Liver (tissue), 9 donors: ENCODE measurements around the gene ZNF597. TPM values are rescaled to one million over a fixed set of nuclear protein-coding genes. Genes with fewer than 3 reads are reported as not detected.

Experiments used
- DNase-seq: peaks from one replicate; pipeline ENCODE4 v3.0.0-alpha.2; 2017; ENCODE audit warnings: low spot score
- H3K27ac ChIP-seq, 2 donors: one replicate each; pipeline ENCODE4 v1.7.0; 2013; ENCODE audit warnings: inconsistent platforms in 2 of 2, low read length in 2 of 2, control low read depth in 1 of 2, low read depth in 1 of 2, mild to moderate bottlenecking in 1 of 2
- H3K27me3 ChIP-seq, 4 donors: one replicate each; pipeline versions ENCODE4 v1.6.1 to v1.7.0; 2013; ENCODE audit warnings: low read length in 3 of 4, inconsistent platforms in 1 of 4, mild to moderate bottlenecking in 1 of 4, moderate library complexity in 1 of 4; ENCODE audit not compliant: control insufficient read depth in 4 of 4, insufficient read depth in 4 of 4
- H3K36me3 ChIP-seq, 4 donors: one replicate each; pipeline versions ENCODE4 v1.6.1 to v1.7.0; 2013; ENCODE audit warnings: low read length in 3 of 4, mild to moderate bottlenecking in 3 of 4, low read depth in 1 of 4, moderate library complexity in 1 of 4; ENCODE audit not compliant: control insufficient read depth in 4 of 4, insufficient read depth in 3 of 4
- H3K4me1 ChIP-seq, 4 donors: one replicate each; pipeline versions ENCODE4 v1.6.1 to v1.7.0; 2013; ENCODE audit warnings: low read length in 3 of 4, mild to moderate bottlenecking in 3 of 4, moderate library complexity in 1 of 4; ENCODE audit not compliant: control insufficient read depth in 4 of 4, insufficient read depth in 4 of 4
- H3K4me3 ChIP-seq, 3 donors: one replicate each; pipeline versions ENCODE4 v1.6.1 to v1.7.0; 2013; ENCODE audit warnings: low read length in 3 of 3, control low read depth in 1 of 3, low read depth in 1 of 3, mild to moderate bottlenecking in 1 of 3
- H3K9ac ChIP-seq, 2 donors: one replicate each; pipeline ENCODE4 v1.7.0; 2013; ENCODE audit warnings: low read length in 2 of 2, mild to moderate bottlenecking in 2 of 2, moderate library complexity in 2 of 2, control low read depth in 1 of 2, low read depth in 1 of 2
- H3K9me3 ChIP-seq, 4 donors: one replicate each; pipeline versions ENCODE4 v1.6.1 to v1.7.0; 2013; ENCODE audit warnings: low read length in 3 of 4; ENCODE audit not compliant: control insufficient read depth in 4 of 4
- EGR1 ChIP-seq, 2 donors: IDR thresholded peaks; 2 replicates each; pipeline ENCODE4 v1.6.1; 2016 to 2018; ENCODE audit warnings: antibody characterized with exemption in 2 of 2, low read depth in 2 of 2
- FOXA2 ChIP-seq: IDR thresholded peaks from 2 replicates; pipeline ENCODE4 v1.6.1; 2016; ENCODE audit warnings: antibody characterized with exemption
- GABPA ChIP-seq, 2 donors: IDR thresholded peaks in 1 of 2; conservative IDR thresholded peaks in 1 of 2; 2 replicates each; pipeline ENCODE4 v1.6.1; 2016; ENCODE audit warnings: antibody characterized with exemption in 2 of 2, mild to moderate bottlenecking in 1 of 2, moderate library complexity in 1 of 2
- HNF4A ChIP-seq, 2 donors: conservative IDR thresholded peaks; 2 replicates each; pipeline ENCODE4 v1.6.1; 2016; ENCODE audit warnings: antibody characterized with exemption in 2 of 2, mild to moderate bottlenecking in 2 of 2
- HNF4G ChIP-seq: IDR thresholded peaks from 2 replicates; pipeline ENCODE4 v1.6.1; 2016; ENCODE audit warnings: antibody characterized with exemption
- JUND ChIP-seq, 2 donors: IDR thresholded peaks; 2 replicates each; pipeline ENCODE4 v1.6.1; 2016; ENCODE audit warnings: antibody characterized with exemption in 2 of 2
- MAX ChIP-seq: IDR thresholded peaks from 2 replicates; pipeline ENCODE4 v1.6.1; 2016; ENCODE audit warnings: antibody characterized with exemption
- NR2F2 ChIP-seq: IDR thresholded peaks from 2 replicates; pipeline ENCODE4 v1.6.1; 2016; ENCODE audit warnings: antibody characterized with exemption
- RAD21 ChIP-seq, 2 donors: IDR thresholded peaks; 2 replicates each; pipeline ENCODE4 v1.6.1; 2016; ENCODE audit warnings: antibody characterized with exemption in 2 of 2, mild to moderate bottlenecking in 2 of 2
- REST ChIP-seq: IDR thresholded peaks from 2 replicates; pipeline ENCODE4 v1.6.1; 2016; ENCODE audit warnings: antibody characterized with exemption, mild to moderate bottlenecking
- RXRA ChIP-seq, 2 donors: IDR thresholded peaks; 2 replicates each; pipeline ENCODE4 v1.6.1; 2017 to 2018; ENCODE audit warnings: antibody characterized with exemption in 2 of 2, mild to moderate bottlenecking in 1 of 2
- SP1 ChIP-seq: IDR thresholded peaks from 2 replicates; pipeline ENCODE4 v1.6.1; 2018; ENCODE audit warnings: antibody characterized with exemption, mild to moderate bottlenecking
- TAF1 ChIP-seq: conservative IDR thresholded peaks from 2 replicates; pipeline ENCODE4 v1.6.1; 2016; ENCODE audit warnings: antibody characterized with exemption, mild to moderate bottlenecking
- YY1 ChIP-seq: IDR thresholded peaks from 2 replicates; pipeline ENCODE4 v1.6.1; 2016; ENCODE audit warnings: antibody characterized with exemption, mild to moderate bottlenecking
- WGBS: extraction: QIAGEN DNeasy Blood & Tissue Kit; methylation state at CpG from one replicate; pipeline ENCODE4 v1.1.7; 2013; 5-methylcytosine and 5-hydroxymethylcytosine counted together
- polyA plus RNA-seq, 2 donors: library from polyadenylated mRNA; stranded (reverse) in 1 of 2; unstranded in 1 of 2; fragments of 200-250 nt in 1 of 2; fragments of >200 nt in 1 of 2; fragmentation: Nextera tagmentation in 1 of 2; extraction: Ambion mirVana in 1 of 2; gene quantifications; one replicate each; pipeline versions ENCODE4 v1.2.1 to v1.2.3, GENCODE V29; 2013 to 2015
- total RNA-seq, 2 donors: library from RNA; depleted of rRNA; stranded (reverse); fragments of >200 nt; gene quantifications; one replicate each; pipeline ENCODE4 v1.2.3, GENCODE V29; 2014
- TF ChIP-seq, protein P1 (sequence below): IDR thresholded peaks from 2 replicates; pipeline ENCODE4 v1.6.1; 2016; ENCODE audit warnings: antibody characterized with exemption
- TF ChIP-seq, protein P2 (sequence below): fragments of 150-350 bp; IDR thresholded peaks from 2 replicates; pipeline ENCODE4 v1.5.1; 2017; ENCODE audit warnings: improper control_type of control experiment, low read depth, low read length; ENCODE audit not compliant: missing input control
- donor health status: healthy.
- donor health status: healthy.
- donor health status: healthy.
- donor health status: healthy.
- donor health status: healthy.

The ZNF597 gene
- total and polyA plus RNA-seq, 4 donors: 0.53 to 1.7 (median 0.85) TPM

- peak overlapping the region; percentile 91 to 95 for H3K27ac ChIP-seq
- no peaks in the 10 kb centered on the region for H3K27me3 ChIP-seq
- no peaks in the 10 kb centered on the region for H3K36me3 ChIP-seq
- under 1% methylated on average over 47 of the region's 47 CpGs for WGBS
- peak overlapping the region; percentile 87 to 97 for H3K9ac ChIP-seq
- peak overlapping the region; percentile 85 to 99 (median 89) for H3K4me3 ChIP-seq
- H3K9me3 ChIP-seq: no peaks in the 10 kb centered on the region
- TF ChIP-seq, protein P1, sequence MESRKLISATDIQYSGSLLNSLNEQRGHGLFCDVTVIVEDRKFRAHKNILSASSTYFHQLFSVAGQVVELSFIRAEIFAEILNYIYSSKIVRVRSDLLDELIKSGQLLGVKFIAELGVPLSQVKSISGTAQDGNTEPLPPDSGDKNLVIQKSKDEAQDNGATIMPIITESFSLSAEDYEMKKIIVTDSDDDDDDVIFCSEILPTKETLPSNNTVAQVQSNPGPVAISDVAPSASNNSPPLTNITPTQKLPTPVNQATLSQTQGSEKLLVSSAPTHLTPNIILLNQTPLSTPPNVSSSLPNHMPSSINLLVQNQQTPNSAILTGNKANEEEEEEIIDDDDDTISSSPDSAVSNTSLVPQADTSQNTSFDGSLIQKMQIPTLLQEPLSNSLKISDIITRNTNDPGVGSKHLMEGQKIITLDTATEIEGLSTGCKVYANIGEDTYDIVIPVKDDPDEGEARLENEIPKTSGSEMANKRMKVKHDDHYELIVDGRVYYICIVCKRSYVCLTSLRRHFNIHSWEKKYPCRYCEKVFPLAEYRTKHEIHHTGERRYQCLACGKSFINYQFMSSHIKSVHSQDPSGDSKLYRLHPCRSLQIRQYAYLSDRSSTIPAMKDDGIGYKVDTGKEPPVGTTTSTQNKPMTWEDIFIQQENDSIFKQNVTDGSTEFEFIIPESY: no peak
- TF ChIP-seq JUND (IDR thresholded peaks at IDR 0.05): no peak
- no peak for TF ChIP-seq HNF4G
- TF ChIP-seq YY1: no peak
- no peak for TF ChIP-seq HNF4A (conservative IDR thresholded peaks at IDR 0.05)
- TF ChIP-seq, protein P2, sequence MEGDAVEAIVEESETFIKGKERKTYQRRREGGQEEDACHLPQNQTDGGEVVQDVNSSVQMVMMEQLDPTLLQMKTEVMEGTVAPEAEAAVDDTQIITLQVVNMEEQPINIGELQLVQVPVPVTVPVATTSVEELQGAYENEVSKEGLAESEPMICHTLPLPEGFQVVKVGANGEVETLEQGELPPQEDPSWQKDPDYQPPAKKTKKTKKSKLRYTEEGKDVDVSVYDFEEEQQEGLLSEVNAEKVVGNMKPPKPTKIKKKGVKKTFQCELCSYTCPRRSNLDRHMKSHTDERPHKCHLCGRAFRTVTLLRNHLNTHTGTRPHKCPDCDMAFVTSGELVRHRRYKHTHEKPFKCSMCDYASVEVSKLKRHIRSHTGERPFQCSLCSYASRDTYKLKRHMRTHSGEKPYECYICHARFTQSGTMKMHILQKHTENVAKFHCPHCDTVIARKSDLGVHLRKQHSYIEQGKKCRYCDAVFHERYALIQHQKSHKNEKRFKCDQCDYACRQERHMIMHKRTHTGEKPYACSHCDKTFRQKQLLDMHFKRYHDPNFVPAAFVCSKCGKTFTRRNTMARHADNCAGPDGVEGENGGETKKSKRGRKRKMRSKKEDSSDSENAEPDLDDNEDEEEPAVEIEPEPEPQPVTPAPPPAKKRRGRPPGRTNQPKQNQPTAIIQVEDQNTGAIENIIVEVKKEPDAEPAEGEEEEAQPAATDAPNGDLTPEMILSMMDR: no peak
- TF ChIP-seq REST: no peak
- no peak for DNase-seq
- H3K4me1 ChIP-seq: peaks cover 9 to 44% (median 35%) of the 10 kb centered on the region in 4 donors
Measured at GRCh38 chr16:3458278-3458851, 15.1 kb upstream of the ZNF597 start.

- H3K27ac ChIP-seq: peak overlapping the region; percentile 91 to 95
- H3K36me3 ChIP-seq: no peaks in the 10 kb centered on the region
- no peaks in the 10 kb centered on the region for H3K9me3 ChIP-seq
- H3K27me3 ChIP-seq: no peaks in the 10 kb centered on the region
- DNase-seq: peak; percentile 91
- H3K4me3 ChIP-seq: peak overlapping the region; percentile 62 to 99 (median 89)
- under 1% methylated on average over 83 of the region's 83 CpGs for WGBS
- peak overlapping the region; percentile 69 to 88 for H3K9ac ChIP-seq
- H3K4me1 ChIP-seq: peaks cover 9 to 44% (median 35%) of the 10 kb centered on the region in 4 donors
- TF ChIP-seq MAX (no peak), FOXA2 (no peak), RAD21 (IDR thresholded peaks at IDR 0.05) (peak; percentile 3 to 51), HNF4G (no peak), SP1 (no peak), RXRA (IDR thresholded peaks at IDR 0.05) (peak in 1 of 2 donors; percentile 47), HNF4A (conservative IDR thresholded peaks at IDR 0.05) (peak in 1 of 2 donors; percentile 33), EGR1 (IDR thresholded peaks at IDR 0.05; ENCODE audit: low read depth in 2 of 2) (no peak), NR2F2 (no peak), JUND (IDR thresholded peaks at IDR 0.05) (no peak), YY1 (peak; percentile 93), TAF1 (no peak), GABPA (IDR thresholded peaks at IDR 0.05 in 1 of 2, conservative IDR thresholded peaks at IDR 0.05 in 1 of 2) (peak in 1 of 2 donors; percentile 61)
- TF ChIP-seq, protein P1: peak; percentile 97
- TF ChIP-seq, protein P2: peak; percentile 22
Measured at GRCh38 chr16:3457434-3458252, 14.3 kb upstream of the ZNF597 start.
